ENCODE results near the gene TBC1D20. TPM values are rescaled to one million over a fixed set of nuclear protein-coding genes. Genes with fewer than 3 reads are reported as not detected.

The TBC1D20 gene
- total RNA-seq, 4 donors from 2014 or later = 11.0 to 44.0 (median 35.8) TPM

DNA sequence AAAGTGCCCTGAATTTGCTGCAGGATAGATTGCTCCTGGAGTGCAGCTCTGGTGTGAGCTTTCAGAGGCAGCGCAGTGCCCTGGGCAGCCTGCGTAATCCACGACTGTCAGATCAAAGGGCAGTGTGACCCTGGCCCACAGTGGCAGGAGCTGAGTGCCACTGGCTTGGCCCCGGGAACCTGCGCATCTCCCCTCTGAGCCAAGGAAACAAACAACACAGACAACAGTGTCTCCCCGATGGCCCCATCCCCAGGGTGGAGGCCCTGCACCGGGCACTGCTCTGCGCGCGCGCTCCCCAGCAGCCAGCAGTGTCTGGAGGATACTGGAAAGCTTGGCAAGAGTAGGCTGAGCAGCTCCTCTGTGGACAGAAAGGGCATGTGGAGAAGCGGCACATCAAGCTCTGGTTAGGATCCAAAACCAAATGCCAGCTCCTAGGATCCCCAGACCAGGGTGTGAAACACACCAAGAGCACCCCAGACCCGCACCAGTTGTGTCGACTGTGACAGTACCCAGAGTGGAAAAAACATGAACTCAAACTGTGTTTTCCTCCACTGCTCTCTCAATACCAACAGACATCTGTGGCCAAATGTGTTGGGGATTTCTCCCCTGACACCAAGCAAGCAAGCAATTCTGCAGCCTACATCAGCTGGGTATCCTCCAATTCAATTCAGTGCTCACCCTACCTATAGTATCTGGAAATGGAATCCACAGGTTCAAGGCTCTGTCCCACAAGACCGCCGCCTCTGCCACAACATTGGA lies 27.5 kb downstream of the TBC1D20 start:
- TF ChIP-seq, protein P1, sequence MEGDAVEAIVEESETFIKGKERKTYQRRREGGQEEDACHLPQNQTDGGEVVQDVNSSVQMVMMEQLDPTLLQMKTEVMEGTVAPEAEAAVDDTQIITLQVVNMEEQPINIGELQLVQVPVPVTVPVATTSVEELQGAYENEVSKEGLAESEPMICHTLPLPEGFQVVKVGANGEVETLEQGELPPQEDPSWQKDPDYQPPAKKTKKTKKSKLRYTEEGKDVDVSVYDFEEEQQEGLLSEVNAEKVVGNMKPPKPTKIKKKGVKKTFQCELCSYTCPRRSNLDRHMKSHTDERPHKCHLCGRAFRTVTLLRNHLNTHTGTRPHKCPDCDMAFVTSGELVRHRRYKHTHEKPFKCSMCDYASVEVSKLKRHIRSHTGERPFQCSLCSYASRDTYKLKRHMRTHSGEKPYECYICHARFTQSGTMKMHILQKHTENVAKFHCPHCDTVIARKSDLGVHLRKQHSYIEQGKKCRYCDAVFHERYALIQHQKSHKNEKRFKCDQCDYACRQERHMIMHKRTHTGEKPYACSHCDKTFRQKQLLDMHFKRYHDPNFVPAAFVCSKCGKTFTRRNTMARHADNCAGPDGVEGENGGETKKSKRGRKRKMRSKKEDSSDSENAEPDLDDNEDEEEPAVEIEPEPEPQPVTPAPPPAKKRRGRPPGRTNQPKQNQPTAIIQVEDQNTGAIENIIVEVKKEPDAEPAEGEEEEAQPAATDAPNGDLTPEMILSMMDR (IDR thresholded peaks at IDR 0.05) = no peak
- no peak for TF ChIP-seq POLR2A (IDR thresholded peaks at IDR 0.05)
- Histone ChIP-seq H3K36me3 (no peaks in the 10 kb centered on the region), H3K4me1 (no peaks in the 10 kb centered on the region), H3K9me3 (no peaks in the 10 kb centered on the region), H3K27ac (no peak overlapping the region), H3K4me3 (no peak overlapping the region), H3K27me3 (no peaks in the 10 kb centered on the region)
- DNase-seq = no peak
- intact Hi-C loops (cut with DNase I; ENCODE audit: low total_unique reads) = no loop called here

DNA sequence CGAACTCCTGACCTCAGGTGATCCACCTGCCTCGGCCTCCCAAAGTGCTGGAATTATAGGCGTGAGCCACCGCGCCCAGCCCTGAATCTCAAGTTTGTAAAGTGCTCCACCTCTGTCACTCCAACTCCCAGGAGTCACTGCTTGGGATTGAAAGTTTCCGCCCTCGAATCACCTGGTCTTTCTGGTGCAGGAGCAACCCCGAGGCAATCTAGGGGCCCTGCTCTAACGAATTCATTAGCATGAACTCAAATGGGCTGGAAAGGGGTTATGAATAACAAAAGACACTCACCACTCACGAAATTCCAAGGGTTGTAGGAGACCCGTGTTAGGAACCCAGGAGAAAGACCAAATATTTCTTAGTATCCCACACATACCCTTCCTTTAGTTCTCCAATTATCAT lies 28.1 kb downstream of the TBC1D20 start:
- Histone ChIP-seq H3K27ac (no peak overlapping the region), H3K9me3 (no peaks in the 10 kb centered on the region), H3K4me1 (no peaks in the 10 kb centered on the region), H3K27me3 (no peaks in the 10 kb centered on the region), H3K36me3 (no peaks in the 10 kb centered on the region), H3K4me3 (no peak overlapping the region)
- no peak for DNase-seq
- TF ChIP-seq, protein P1 (IDR thresholded peaks at IDR 0.05) = no peak
- no peak for TF ChIP-seq POLR2A (IDR thresholded peaks at IDR 0.05)
- intact Hi-C loops (cut with DNase I; ENCODE audit: low total_unique reads) = no loop called here

DNA sequence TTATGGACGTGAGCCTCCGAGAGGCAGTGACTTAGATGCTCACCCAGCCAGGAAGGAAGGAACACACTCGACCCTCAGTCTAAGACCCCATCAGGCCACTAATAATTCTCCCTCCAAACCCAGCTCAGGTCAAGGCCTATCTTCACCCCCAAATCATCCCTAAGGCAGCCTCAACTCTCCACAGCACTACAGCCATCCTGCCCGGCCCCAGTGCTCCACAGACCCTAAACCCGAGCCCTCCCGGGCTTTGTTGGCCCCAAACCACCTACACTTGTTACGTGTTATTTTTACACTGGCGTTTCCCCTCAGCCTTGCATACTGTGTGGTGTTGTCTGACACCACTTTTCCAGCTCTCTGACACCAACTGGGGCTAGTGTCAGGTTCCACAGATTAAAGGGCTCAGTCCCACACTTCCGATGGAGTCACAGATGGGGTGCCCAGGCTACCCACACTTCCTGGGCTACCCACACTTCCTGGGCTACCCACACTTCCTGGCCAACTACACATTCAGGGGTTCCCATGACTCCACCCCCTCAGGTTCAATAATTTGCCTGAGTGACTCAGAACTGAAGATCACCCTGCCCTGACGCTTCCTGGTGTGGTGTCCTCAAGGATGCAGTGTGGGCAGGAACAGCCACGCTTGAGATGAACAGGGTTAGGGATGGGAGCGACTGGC lies 28.9 kb downstream of the TBC1D20 start:
- intact Hi-C loops (cut with DNase I; ENCODE audit: low total_unique reads) = no loop called here

DNA sequence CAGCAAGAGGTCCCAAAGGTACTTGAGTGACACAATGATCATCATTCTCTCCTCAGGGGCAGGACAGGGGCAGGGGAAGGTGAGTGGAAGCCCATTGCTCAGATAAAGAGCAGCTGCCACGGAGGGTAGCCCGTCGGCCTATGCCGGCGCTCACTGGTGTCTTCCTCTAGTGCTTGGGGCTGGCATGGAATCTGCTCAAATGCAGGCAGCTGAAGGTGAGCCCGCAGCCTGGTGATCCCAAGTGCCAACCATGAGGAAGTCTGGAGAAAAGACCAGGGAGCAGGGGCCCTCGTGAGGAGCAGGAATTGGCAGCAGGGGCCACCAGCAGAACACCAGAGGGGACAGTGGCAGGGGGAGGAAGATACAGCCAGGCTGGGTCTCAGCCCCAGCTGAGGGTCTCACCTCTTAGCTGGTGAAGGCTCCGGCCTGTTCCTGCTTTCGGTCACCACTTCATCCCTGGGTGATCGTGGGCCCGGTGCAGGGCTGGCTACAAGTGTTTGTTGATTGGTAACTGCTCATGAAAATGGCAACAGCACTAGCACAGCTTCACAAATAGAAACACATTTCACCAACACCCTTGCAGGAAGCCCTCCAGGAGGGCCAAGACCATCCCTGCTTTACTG lies 29.5 kb downstream of the TBC1D20 start:
- no peaks in the 10 kb centered on the region for H3K36me3 ChIP-seq
- intact Hi-C loops (cut with DNase I; ENCODE audit: low total_unique reads) = no loop called here
- TF ChIP-seq, protein P1 (IDR thresholded peaks at IDR 0.05) = no peak
- no peak for TF ChIP-seq POLR2A (IDR thresholded peaks at IDR 0.05)
- no peaks in the 10 kb centered on the region for H3K9me3 ChIP-seq
- no peak overlapping the region for H3K27ac ChIP-seq
- no peaks in the 10 kb centered on the region for H3K4me1 ChIP-seq
- no peak overlapping the region for H3K4me3 ChIP-seq
- DNase-seq = no peak
- no peaks in the 10 kb centered on the region for H3K27me3 ChIP-seq

More for the DNA sequence above, 28.9 kb downstream of the TBC1D20 start:
- Histone ChIP-seq H3K27ac (no peak overlapping the region), H3K27me3 (no peaks in the 10 kb centered on the region), H3K4me3 (no peak overlapping the region), H3K4me1 (no peaks in the 10 kb centered on the region), H3K9me3 (no peaks in the 10 kb centered on the region), H3K36me3 (no peaks in the 10 kb centered on the region)
- no peak for DNase-seq
- TF ChIP-seq, protein P1 (IDR thresholded peaks at IDR 0.05) = no peak
- no peak for TF ChIP-seq POLR2A (IDR thresholded peaks at IDR 0.05)

DNA sequence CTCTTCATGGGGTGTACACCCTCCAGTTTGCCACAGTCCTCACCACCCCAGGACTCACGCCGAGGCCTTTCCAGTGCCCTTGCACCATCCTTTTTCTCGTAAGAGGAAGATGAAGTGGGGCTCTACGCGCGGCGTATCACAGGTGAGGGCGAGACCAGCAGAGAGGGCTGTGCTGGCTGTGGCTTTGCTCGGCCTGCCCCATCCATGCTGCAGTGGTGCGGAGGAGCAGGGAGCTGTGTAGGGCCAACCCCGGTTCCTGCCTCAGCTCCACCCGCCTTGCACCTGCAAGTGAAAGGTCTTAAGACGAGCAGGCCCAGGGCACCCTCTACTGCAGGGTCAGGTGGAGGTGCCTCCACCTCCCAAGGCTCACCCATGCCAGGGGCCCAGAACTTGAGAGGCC lies 30.1 kb downstream of the TBC1D20 start:
- TF ChIP-seq, protein P1 (IDR thresholded peaks at IDR 0.05) = no peak
- TF ChIP-seq POLR2A (IDR thresholded peaks at IDR 0.05) = no peak
- Histone ChIP-seq H3K36me3 (no peaks in the 10 kb centered on the region), H3K4me3 (no peak overlapping the region), H3K9me3 (no peaks in the 10 kb centered on the region), H3K27ac (no peak overlapping the region), H3K4me1 (no peaks in the 10 kb centered on the region), H3K27me3 (no peaks in the 10 kb centered on the region)
- DNase-seq = no peak
- intact Hi-C loops (cut with DNase I; ENCODE audit: low total_unique reads) = no loop called here
